OCI-LY3 (cell line): Measurements from ENCODE around the gene GH2.
"Not testable (repeated sequence)": the region's sequence is repeated elsewhere in the genome, so short reads cannot be mapped to it uniquely, and the experiment has no call there.

Experiments
- H2AFZ ChIP-seq: fragments of 200-600, 300-600 bp; shearing (Covaris generic); 2 replicates; pipeline ENCODE4 v1.6.0; 2014; ENCODE audit warnings: antibody characterized with exemption, low read depth, low read length
- H3K27ac ChIP-seq: fragments of 200-600, 300-600 bp; sonication (generic); 2 replicates; pipeline ENCODE4 v1.5.1; 2014; ENCODE audit warnings: mild to moderate bottlenecking, low read length, moderate library complexity, mixed read lengths
- H3K27me3 ChIP-seq: fragments of 200-600, 300-600 bp; sonication (generic); 2 replicates; pipeline ENCODE4 v1.6.1; 2014; ENCODE audit warnings: low read depth, low read length, mixed read lengths
- H3K36me3 ChIP-seq: fragments of 200-600, 300-600 bp; sonication (generic); replicated peaks from 2 replicates; pipeline ENCODE3; 2014; ENCODE audit warnings: low read depth, low read length, mixed read lengths
- H3K4me1 ChIP-seq: fragments of 300-600, 200-600 bp; sonication (generic); 2 replicates; pipeline ENCODE4 v1.6.1; 2014; ENCODE audit warnings: low read length, mixed read lengths
- H3K4me2 ChIP-seq: fragments of 200-600, 300-600 bp; sonication (generic); 2 replicates; pipeline ENCODE4 v1.6.1; 2014; ENCODE audit warnings: low read length, mixed read lengths
- H3K4me3 ChIP-seq: fragments of 300-600, 200-600 bp; sonication (generic); 2 replicates; pipeline ENCODE4 v1.5.1; 2014; ENCODE audit warnings: antibody characterized with exemption, mild to moderate bottlenecking, low read length, moderate library complexity
- H3K79me2 ChIP-seq: fragments of 300-600, 200-600 bp; shearing (Covaris generic); 2 replicates; pipeline ENCODE4 v1.6.1; 2014; ENCODE audit warnings: mild to moderate bottlenecking, low read length, mixed read lengths
- H3K9ac ChIP-seq: fragments of 300-600, 200-600 bp; shearing (Covaris generic); 2 replicates; pipeline ENCODE4 v1.6.0; 2014; ENCODE audit warnings: mild to moderate bottlenecking, low read length, moderate library complexity
- H3K9me3 ChIP-seq: fragments of 200-600, 300-600 bp; shearing (Covaris generic); 2 replicates; pipeline ENCODE4 v1.6.1; 2014; ENCODE audit warnings: low read length, mixed read lengths; ENCODE audit not compliant: insufficient read depth
- H4K20me1 ChIP-seq: fragments of 200-600, 300-600 bp; sonication (generic); 2 replicates; pipeline ENCODE4 v1.6.1; 2016; ENCODE audit warnings: low read length, mixed read lengths; ENCODE audit not compliant: insufficient read depth
- EZH2phosphoT487 ChIP-seq: fragments of 200-600 bp; shearing (Covaris generic); IDR thresholded peaks from 2 replicates; pipeline ENCODE4 v1.6.1; 2018; ENCODE audit warnings: antibody characterized with exemption, mixed run types, low read depth
- TF ChIP-seq, protein P1 (sequence below): fragments of 200-600, 300-600 bp; sonication (generic); IDR thresholded peaks from 2 replicates; pipeline ENCODE4 v1.5.1; 2014; ENCODE audit warnings: antibody characterized with exemption, low read length, low read depth

Gene GH2

DNA sequence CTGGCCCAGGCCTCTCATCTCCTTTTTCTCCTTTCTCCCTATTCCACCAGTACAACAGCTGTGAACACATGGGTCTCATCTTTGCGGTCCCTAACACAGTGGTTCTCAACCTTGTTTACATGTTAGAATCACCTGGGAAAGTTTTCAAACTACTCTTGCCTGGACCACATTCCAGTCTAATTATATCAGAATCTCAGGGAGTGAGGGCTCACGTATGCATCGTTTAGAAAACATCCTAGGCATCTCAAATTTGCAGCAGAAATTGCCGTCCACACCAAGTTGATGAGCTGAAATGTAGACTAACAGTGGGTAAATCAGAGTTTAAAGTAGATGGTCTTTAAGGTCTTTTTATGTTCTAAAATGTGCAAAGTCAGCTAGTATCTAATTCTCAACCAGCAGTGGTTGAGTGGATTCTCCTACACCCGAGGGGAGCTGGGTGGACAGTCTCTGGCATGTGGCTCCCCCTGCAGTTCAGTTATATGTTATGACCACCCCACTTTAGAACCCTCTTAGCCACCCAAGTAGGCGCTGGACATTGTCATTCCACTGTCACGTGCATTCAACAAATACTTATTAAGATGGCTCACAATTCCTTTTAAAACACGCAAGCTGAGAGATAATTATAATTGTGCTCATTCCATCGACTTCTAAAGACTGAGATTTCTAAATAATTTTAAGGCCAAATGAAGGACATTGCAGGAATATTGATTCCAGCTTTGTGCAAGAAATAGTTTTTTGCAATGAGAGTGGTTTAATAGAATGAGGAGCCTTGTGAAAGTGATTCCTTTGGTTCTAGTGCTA lies 12.1 kb downstream of the GH2 start:
- H3K36me3 ChIP-seq, H3K9ac ChIP-seq, H3K9me3 ChIP-seq, H2AFZ ChIP-seq, H3K4me2 ChIP-seq, H3K4me1 ChIP-seq, H3K27me3 ChIP-seq, H3K27ac ChIP-seq, H3K79me2 ChIP-seq, H3K4me3 ChIP-seq, H4K20me1 ChIP-seq: not testable (repeated sequence)
- TF ChIP-seq, protein P1, sequence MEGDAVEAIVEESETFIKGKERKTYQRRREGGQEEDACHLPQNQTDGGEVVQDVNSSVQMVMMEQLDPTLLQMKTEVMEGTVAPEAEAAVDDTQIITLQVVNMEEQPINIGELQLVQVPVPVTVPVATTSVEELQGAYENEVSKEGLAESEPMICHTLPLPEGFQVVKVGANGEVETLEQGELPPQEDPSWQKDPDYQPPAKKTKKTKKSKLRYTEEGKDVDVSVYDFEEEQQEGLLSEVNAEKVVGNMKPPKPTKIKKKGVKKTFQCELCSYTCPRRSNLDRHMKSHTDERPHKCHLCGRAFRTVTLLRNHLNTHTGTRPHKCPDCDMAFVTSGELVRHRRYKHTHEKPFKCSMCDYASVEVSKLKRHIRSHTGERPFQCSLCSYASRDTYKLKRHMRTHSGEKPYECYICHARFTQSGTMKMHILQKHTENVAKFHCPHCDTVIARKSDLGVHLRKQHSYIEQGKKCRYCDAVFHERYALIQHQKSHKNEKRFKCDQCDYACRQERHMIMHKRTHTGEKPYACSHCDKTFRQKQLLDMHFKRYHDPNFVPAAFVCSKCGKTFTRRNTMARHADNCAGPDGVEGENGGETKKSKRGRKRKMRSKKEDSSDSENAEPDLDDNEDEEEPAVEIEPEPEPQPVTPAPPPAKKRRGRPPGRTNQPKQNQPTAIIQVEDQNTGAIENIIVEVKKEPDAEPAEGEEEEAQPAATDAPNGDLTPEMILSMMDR = peak; percentile 18; the same call in 1 of the 2 replicates

DNA sequence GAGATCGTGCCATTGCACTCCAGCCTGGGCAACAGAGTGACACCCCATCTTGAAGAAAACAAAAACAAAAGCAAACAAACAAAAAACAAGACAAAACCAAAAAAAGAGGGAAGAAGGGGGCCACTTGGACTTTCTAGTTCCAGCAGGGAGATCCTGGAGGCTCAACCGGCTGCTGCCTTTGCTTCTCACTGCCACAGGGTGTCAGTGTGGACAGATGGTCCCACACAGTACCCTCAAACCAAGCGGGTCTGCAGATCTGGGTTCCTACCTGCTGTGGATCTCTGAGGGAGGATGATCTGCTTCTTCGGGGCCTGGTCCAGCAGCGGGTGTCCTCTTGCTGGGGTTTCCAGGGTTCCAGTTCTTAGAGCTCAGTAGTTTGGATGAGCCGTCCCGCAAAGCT lies 15.1 kb downstream of the GH2 start:
- not testable (repeated sequence) for H3K79me2 ChIP-seq, H3K4me1 ChIP-seq, H3K27ac ChIP-seq, H3K9ac ChIP-seq, H3K36me3 ChIP-seq, H4K20me1 ChIP-seq, H3K9me3 ChIP-seq, H3K27me3 ChIP-seq
- H2AFZ ChIP-seq = peak overlapping the region; percentile 89; the same call in 1 of the 2 replicates
- H3K4me2 ChIP-seq = peak overlapping the region; percentile 60; the same call in 1 of the 2 replicates
- H3K4me3 ChIP-seq = peak overlapping the region; percentile 40; the same call in 1 of the 2 replicates

DNA sequence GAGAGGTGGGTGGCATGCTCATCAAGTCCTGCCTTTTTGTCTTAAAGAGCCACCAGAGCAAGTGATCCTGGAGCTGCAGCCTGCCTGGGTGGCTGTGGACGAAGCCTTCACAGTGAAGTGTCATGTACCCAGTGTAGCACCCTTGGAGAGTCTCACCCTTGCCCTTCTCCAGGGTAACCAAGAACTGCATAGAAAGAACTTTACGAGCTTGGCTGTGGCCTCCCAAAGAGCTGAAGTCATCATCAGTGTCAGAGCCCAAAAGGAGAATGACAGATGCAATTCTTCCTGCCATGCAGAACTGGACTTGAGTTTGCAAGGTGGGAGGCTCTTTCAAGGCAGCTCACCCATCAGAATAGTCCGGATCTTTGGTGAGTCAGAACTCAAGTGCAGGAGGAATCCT lies 22.5 kb downstream of the GH2 start:
- H3K4me2 ChIP-seq = no peak overlapping the region
- H3K4me3 ChIP-seq = no peak overlapping the region
- H3K27me3 ChIP-seq = peaks cover 16% of the 10 kb centered on the region
- H3K4me1 ChIP-seq = no peaks in the 10 kb centered on the region
- TF ChIP-seq EZH2phosphoT487 = no peak
- TF ChIP-seq, protein P1 = no peak
- no peaks in the 10 kb centered on the region for H3K9me3 ChIP-seq
- H3K79me2 ChIP-seq = no peaks in the 10 kb centered on the region
- H3K36me3 ChIP-seq = no peaks in the 10 kb centered on the region
- H3K27ac ChIP-seq = no peak overlapping the region
- no peak overlapping the region for H2AFZ ChIP-seq
- no peak overlapping the region for H3K9ac ChIP-seq
- no peaks in the 10 kb centered on the region for H4K20me1 ChIP-seq

DNA sequence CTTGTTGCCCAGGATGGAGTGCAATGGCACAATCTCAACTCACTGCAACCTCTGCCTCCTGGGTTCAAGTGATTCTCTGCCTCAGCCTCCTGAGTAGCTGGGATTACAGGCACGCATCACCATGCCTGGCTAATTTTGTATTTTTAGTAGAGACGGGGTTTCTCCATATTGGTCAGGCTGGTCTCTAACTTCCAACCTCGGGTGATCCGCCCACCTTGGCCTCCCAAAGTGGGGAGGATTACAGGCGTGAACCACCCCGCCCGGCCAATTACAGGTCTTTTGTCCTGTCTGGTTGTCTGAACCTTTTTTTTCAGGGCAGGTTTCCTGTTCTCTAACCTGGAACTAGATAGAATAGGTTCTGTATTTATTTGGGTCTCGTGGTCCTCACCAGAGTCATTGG lies 25.3 kb downstream of the GH2 start:
- H3K4me2 ChIP-seq, H3K79me2 ChIP-seq, H2AFZ ChIP-seq, H3K9me3 ChIP-seq, H4K20me1 ChIP-seq, H3K4me3 ChIP-seq, H3K27ac ChIP-seq, H3K4me1 ChIP-seq, H3K36me3 ChIP-seq, H3K9ac ChIP-seq: not testable (repeated sequence)
- peaks cover 20% of the 10 kb centered on the region for H3K27me3 ChIP-seq

DNA sequence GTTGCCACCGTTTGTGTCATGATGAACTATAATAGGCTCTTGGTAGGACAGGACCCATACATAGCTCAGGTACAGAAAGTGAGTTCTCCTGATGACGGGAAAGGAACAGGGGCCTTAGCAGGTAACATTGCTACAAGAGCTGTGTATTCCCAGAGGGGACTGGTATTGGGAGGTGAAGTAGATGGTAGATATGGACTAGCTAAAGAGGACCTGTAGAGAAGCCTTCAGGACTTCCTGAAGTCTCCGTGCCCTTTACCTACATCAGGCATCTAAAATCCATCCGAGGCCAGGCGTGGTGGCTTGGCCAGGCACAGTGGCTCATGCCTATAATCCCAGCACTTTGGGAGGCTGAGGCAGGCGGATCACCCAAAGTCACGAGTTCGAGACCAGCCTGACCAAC lies 26.6 kb downstream of the GH2 start:
- Histone ChIP-seq H3K27ac (no peak overlapping the region), H3K4me2 (no peak overlapping the region), H4K20me1 (no peaks in the 10 kb centered on the region), H3K4me1 (no peaks in the 10 kb centered on the region), H3K27me3 (peaks cover 18% of the 10 kb centered on the region), H3K4me3 (no peak overlapping the region), H3K9me3 (no peaks in the 10 kb centered on the region), H3K9ac (no peak overlapping the region), H3K79me2 (no peaks in the 10 kb centered on the region), H2AFZ (no peak overlapping the region), H3K36me3 (no peaks in the 10 kb centered on the region)
- TF ChIP-seq, protein P1 = no peak
- no peak for TF ChIP-seq EZH2phosphoT487
